Omental fat pad (tissue), 4 donors: ENCODE measurements around the gene GBX2. TPM values are rescaled to one million over a fixed set of nuclear protein-coding genes. Genes with fewer than 3 reads are reported as not detected.

Experiments used
- ATAC-seq: fragments of 150-250 bp; one replicate; pipeline ENCODE4 v1.9.1; 2016; ENCODE audit warnings: mild to moderate bottlenecking, moderate library complexity; ENCODE audit not compliant: low FRiP score
- DNase-seq: peaks from one replicate; pipeline ENCODE4 v3.0.0-alpha.2; 2019; ENCODE audit warnings: low spot score
- total RNA-seq, 4 donors: library from RNA; depleted of rRNA; stranded (reverse); fragments of >200 nt; gene quantifications; one replicate each; pipeline ENCODE4 v1.1.0, GENCODE V29; 2016
- TF ChIP-seq, protein P1 (sequence below), 3 donors: fragments of 450-650 bp; IDR thresholded peaks; one replicate each; pipeline ENCODE4 v1.5.1; 2016 to 2017; ENCODE audit warnings: antibody characterized with exemption in 3 of 3, mild to moderate bottlenecking in 3 of 3, moderate library complexity in 2 of 3

Gene GBX2
- total RNA-seq, 4 donors from 2014 or later = not detected

- ATAC-seq (no peak), DNase-seq (no peak)
- TF ChIP-seq, protein P1, sequence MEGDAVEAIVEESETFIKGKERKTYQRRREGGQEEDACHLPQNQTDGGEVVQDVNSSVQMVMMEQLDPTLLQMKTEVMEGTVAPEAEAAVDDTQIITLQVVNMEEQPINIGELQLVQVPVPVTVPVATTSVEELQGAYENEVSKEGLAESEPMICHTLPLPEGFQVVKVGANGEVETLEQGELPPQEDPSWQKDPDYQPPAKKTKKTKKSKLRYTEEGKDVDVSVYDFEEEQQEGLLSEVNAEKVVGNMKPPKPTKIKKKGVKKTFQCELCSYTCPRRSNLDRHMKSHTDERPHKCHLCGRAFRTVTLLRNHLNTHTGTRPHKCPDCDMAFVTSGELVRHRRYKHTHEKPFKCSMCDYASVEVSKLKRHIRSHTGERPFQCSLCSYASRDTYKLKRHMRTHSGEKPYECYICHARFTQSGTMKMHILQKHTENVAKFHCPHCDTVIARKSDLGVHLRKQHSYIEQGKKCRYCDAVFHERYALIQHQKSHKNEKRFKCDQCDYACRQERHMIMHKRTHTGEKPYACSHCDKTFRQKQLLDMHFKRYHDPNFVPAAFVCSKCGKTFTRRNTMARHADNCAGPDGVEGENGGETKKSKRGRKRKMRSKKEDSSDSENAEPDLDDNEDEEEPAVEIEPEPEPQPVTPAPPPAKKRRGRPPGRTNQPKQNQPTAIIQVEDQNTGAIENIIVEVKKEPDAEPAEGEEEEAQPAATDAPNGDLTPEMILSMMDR (IDR thresholded peaks at IDR 0.05) = no peak
Measured at GRCh38 chr2:236205867-236206645, 37.9 kb upstream of the GBX2 start.

- DNase-seq (no peak), ATAC-seq (no peak)
- TF ChIP-seq, protein P1 (IDR thresholded peaks at IDR 0.05) = no peak
Measured at GRCh38 chr2:236204953-236205352, 36.8 kb upstream of the GBX2 start.

- no peak for ATAC-seq
- TF ChIP-seq, protein P1 (IDR thresholded peaks at IDR 0.05) = no peak
- DNase-seq = no peak
Measured at GRCh38 chr2:236200378-236200777, 32.2 kb upstream of the GBX2 start.

GRCh38 chr2:236196366-236196765, 28.2 kb upstream of the GBX2 start:
- TF ChIP-seq, protein P1 (IDR thresholded peaks at IDR 0.05) = no peak
- ATAC-seq (no peak), DNase-seq (no peak)

- ATAC-seq (no peak), DNase-seq (no peak)
- TF ChIP-seq, protein P1 (IDR thresholded peaks at IDR 0.05) = no peak
Measured at GRCh38 chr2:236195726-236196125, 27.5 kb upstream of the GBX2 start.

- DNase-seq (no peak), ATAC-seq (no peak)
- TF ChIP-seq, protein P1 (IDR thresholded peaks at IDR 0.05) = no peak
Measured at GRCh38 chr2:236194786-236195185, 26.6 kb upstream of the GBX2 start.

DNA sequence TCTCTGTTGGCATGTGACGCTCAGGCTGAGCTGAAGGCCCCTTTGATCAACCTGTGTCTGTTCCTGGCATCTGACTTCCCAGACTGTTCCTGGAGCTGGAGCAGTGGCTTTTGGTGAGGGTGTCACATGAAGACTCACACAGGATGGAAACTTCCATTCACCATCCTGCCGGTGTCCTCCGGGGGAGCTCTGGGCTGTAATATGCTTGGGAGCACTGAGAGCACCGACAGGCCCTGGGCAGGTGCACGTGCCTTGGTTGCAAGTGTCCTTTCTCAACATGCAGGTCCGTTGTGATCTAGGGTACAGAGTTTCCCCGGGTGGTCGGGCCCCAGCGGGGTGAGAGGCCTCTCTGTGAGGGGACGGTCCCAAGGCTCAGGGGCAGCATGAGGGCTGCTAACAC, 24.8 kb upstream of the GBX2 start:
- ATAC-seq = no peak
- TF ChIP-seq, protein P1 (IDR thresholded peaks at IDR 0.05) = no peak
- no peak for DNase-seq
